K562 (cell line): ENCODE measurements around the gene ARHGEF33. TPM values are rescaled to one million over a fixed set of nuclear protein-coding genes. Genes with fewer than 3 reads are reported as not detected.

Source experiments
- ATAC-seq: fragments of 200-7000 bp; cut with Tn5 transposase; 3 replicates; pipeline ENCODE4 v1.9.1; 2020; ENCODE audit warnings: moderate library complexity
- BruUV-seq: library from RNA; stranded (reverse); fragments of 400-500 nt; replicated peaks from 2 replicates; lab custom pipeline; 2021; lab: Mats Ljungman, UMichigan
- CTCF ChIA-PET: fragments of 300-600 bp; formaldehyde crosslinking; extraction: SDS; loops from one replicate; lab custom pipeline; 2021; ENCODE audit warnings: low intra/inter-chr PET ratio; lab: Yijun Ruan, JAX
- POLR2A ChIA-PET: fragments of 300-600, 350-650 bp; sonication (Branson Sonifier 250); formaldehyde crosslinking; extraction: SDS; loops from one replicate; lab custom pipeline; 2021; ENCODE audit warnings: antibody characterized with exemption, inconsistent platforms; lab: Yijun Ruan, JAX
- DNase-seq, 4 experiments: peaks; one replicate each; pipeline versions ENCODE4 v3.0.0 to v3.0.0-alpha.2; 2011 to 2018; ENCODE audit warnings: low spot score in 3 of 4, mixed read lengths in 3 of 4; ENCODE audit errors: extremely low read depth in 1 of 4
- FAIRE-seq: peaks from 2 replicates; lab custom pipeline; 2011; peaks lifted over from hg19 to GRCh38; lab: Jason Lieb, UNC
- H2AFZ ChIP-seq: 2 replicates; pipeline ENCODE4 v1.6.0; 2011; ENCODE audit warnings: low read depth, low read length, control low read depth, inconsistent platforms
- H3K27ac ChIP-seq: fragments of 200-600 bp; 3 replicates; pipeline ENCODE4 v1.8.0; 2011; ENCODE audit warnings: low read depth, mild to moderate bottlenecking, control low read depth, inconsistent platforms, low read length, moderate library complexity, mixed read lengths; ENCODE audit errors: extremely low read depth
- H3K27me3 ChIP-seq, 2 experiments: fragments of 300-600 bp in 1 of 2; 2 replicates in 1 of 2; 3 replicates in 1 of 2; pipeline versions ENCODE4 v1.6.0 to v1.8.0; 2011; ENCODE audit warnings: inconsistent platforms in 2 of 2, low read length in 2 of 2, mild to moderate bottlenecking in 1 of 2, mixed read lengths in 1 of 2, moderate library complexity in 1 of 2; ENCODE audit not compliant: control insufficient read depth in 2 of 2, insufficient read depth in 2 of 2
- H3K36me3 ChIP-seq: fragments of 300-600 bp; 3 replicates; pipeline ENCODE4 v1.8.0; 2011; ENCODE audit warnings: mild to moderate bottlenecking, low read length, inconsistent platforms; ENCODE audit not compliant: control insufficient read depth, insufficient read depth
- H3K4me1 ChIP-seq, 2 experiments: fragments of 200-600 bp in 1 of 2; replicated peaks in 1 of 2; 2 replicates in 1 of 2; 3 replicates in 1 of 2; pipeline versions ENCODE4 v1.5.1 to v1.8.0; 2011; ENCODE audit warnings: inconsistent platforms in 2 of 2, low read length in 2 of 2, mild to moderate bottlenecking in 1 of 2, mixed read lengths in 1 of 2, moderate library complexity in 1 of 2; ENCODE audit not compliant: control insufficient read depth in 2 of 2, insufficient read depth in 2 of 2
- H3K4me2 ChIP-seq: 2 replicates; pipeline ENCODE4 v1.6.1; 2011; ENCODE audit warnings: low read length, control low read depth, inconsistent platforms, mixed read lengths; ENCODE audit not compliant: insufficient read depth
- H3K4me3 ChIP-seq: fragments of 200-600 bp; sonication (generic), shearing (Covaris generic); 2 replicates; pipeline ENCODE4 v1.5.1; 2016; ENCODE audit warnings: control low read depth, inconsistent platforms
- H3K79me2 ChIP-seq: fragments of 200-600 bp; 3 replicates; pipeline ENCODE4 v1.8.0; 2011; ENCODE audit warnings: low read length, inconsistent platforms; ENCODE audit not compliant: control insufficient read depth, insufficient read depth
- H3K9ac ChIP-seq, 2 experiments: 2 replicates each; pipeline versions ENCODE4 v1.6.0 to v1.6.1; 2011; ENCODE audit warnings: low read depth in 2 of 2, low read length in 2 of 2, control low read depth in 1 of 2, inconsistent platforms in 1 of 2, mild to moderate bottlenecking in 1 of 2, mixed read lengths in 1 of 2; ENCODE audit not compliant: insufficient read depth in 1 of 2
- H3K9me1 ChIP-seq: one replicate; pipeline ENCODE4 v1.6.0; 2011; ENCODE audit warnings: inconsistent platforms, mild to moderate bottlenecking, low read length, moderate library complexity; ENCODE audit not compliant: control insufficient read depth, insufficient read depth
- H3K9me3 ChIP-seq: replicated peaks from 2 replicates; pipeline ENCODE4 v1.5.1; 2011; ENCODE audit warnings: low read depth, low read length, inconsistent platforms; ENCODE audit not compliant: control insufficient read depth, insufficient read depth
- H4K20me1 ChIP-seq: replicated peaks from 2 replicates; pipeline ENCODE4 v1.6.1; 2011; ENCODE audit warnings: low read length, inconsistent platforms, mixed read lengths; ENCODE audit not compliant: control insufficient read depth, insufficient read depth
- BMI1 ChIP-seq: fragments of 150-350 bp; IDR thresholded peaks from 2 replicates; pipeline ENCODE4 v1.6.1; 2014; ENCODE audit warnings: low read length
- BRF2 ChIP-seq: IDR thresholded peaks from 3 replicates; pipeline ENCODE4 v1.6.1; 2011; ENCODE audit warnings: borderline replicate concordance, mild to moderate bottlenecking; ENCODE audit not compliant: insufficient read length, insufficient read depth
- KAT8 ChIP-seq: fragments of 450-650 bp; IDR thresholded peaks from 2 replicates; pipeline ENCODE4 v1.6.1; 2016; ENCODE audit warnings: low read depth, mild to moderate bottlenecking
- NCOA2 ChIP-seq, 2 experiments: fragments of 450-650 bp; IDR thresholded peaks; 2 replicates each; pipeline ENCODE4 v1.6.1; 2018; ENCODE audit warnings: mild to moderate bottlenecking in 2 of 2, moderate library complexity in 1 of 2; ENCODE audit not compliant: partially characterized antibody in 2 of 2
- PML ChIP-seq: IDR thresholded peaks from 2 replicates; pipeline ENCODE4 v1.6.1; 2012; ENCODE audit warnings: low read length, inconsistent platforms
- PTRF ChIP-seq: fragments of 450-650 bp; IDR thresholded peaks from 2 replicates; pipeline ENCODE4 v1.6.1; 2016; ENCODE audit warnings: mild to moderate bottlenecking, missing genetic modification characterization, missing compliant biosample characterization
- RAD21 ChIP-seq, 2 experiments: fragments of 250-450 bp in 1 of 2; fragments of 450-650 bp in 1 of 2; sonication (Bioruptor Pico) in 1 of 2; formaldehyde crosslinking in 1 of 2; IDR thresholded peaks in 1 of 2; conservative IDR thresholded peaks in 1 of 2; 2 replicates each; pipeline versions ENCODE4 v1.4.0 to v1.8.0; 2020 to 2022; ENCODE audit warnings: mild to moderate bottlenecking in 2 of 2, moderate library complexity in 1 of 2
- RNF2 ChIP-seq: sonication (generic); IDR thresholded peaks from 2 replicates; pipeline ENCODE4 v1.6.1; 2016
- RREB1 ChIP-seq: fragments of 250-450 bp; sonication (Bioruptor Pico); IDR thresholded peaks from 2 replicates; pipeline ENCODE4 v1.4.0; 2020
- USF2 ChIP-seq: sonication (generic); formaldehyde crosslinking; IDR thresholded peaks from 2 replicates; pipeline ENCODE4 v1.5.0; 2020; ENCODE audit warnings: missing genetic modification reagents
- YBX1 ChIP-seq: fragments of 450-650 bp; IDR thresholded peaks from 2 replicates; pipeline ENCODE4 v1.7.1; 2016; ENCODE audit warnings: mild to moderate bottlenecking
- ZEB2 ChIP-seq: fragments of 450-650 bp; IDR thresholded peaks from 2 replicates; pipeline ENCODE4 v1.6.1; 2016
- ZNF561 ChIP-seq: fragments of 450-650 bp; formaldehyde crosslinking; conservative IDR thresholded peaks from 2 replicates; pipeline ENCODE4 v1.4.0; 2020; ENCODE audit warnings: mild to moderate bottlenecking, moderate library complexity
- ZNF780A ChIP-seq: fragments of 250-450 bp; sonication (Bioruptor Pico); IDR thresholded peaks from 2 replicates; pipeline ENCODE4 v1.5.0; 2021; ENCODE audit warnings: mild to moderate bottlenecking
- WGBS: fragments of 100-300 bp; shearing (Covaris generic); methylation state at CpG from one replicate; pipeline ENCODE4 v1.1.6; 2016; ENCODE audit warnings: low coverage, mixed read lengths; ENCODE audit not compliant: insufficient coverage; ENCODE audit errors: missing lambda C conversion rate; 5-methylcytosine and 5-hydroxymethylcytosine counted together
- in situ Hi-C: fragments of 300-500 bp; cut with MboI; formaldehyde crosslinking; loops from 4 replicates; pipeline ENCODE4 v1.15.0; 2018; ENCODE audit warnings: inconsistent platforms, mixed read lengths
- intact Hi-C: fragments of 100-400 bp; cut with micrococcal nuclease; formaldehyde crosslinking; loops from 2 replicates; pipeline ENCODE4 v1.14.2; 2022
- polyA plus RNA-seq, 8 experiments: library from polyadenylated mRNA; depleted of rRNA in 4 of 8; stranded (reverse) in 5 of 8; unstranded in 3 of 8; fragments of >200 nt; fragmentation: Nextera tagmentation in 2 of 8; fragmentation: Illumina TruSeq in 1 of 8; extraction: Ambion mirVana in 2 of 8; extraction: Trizol in 1 of 8; gene quantifications; 2 replicates each; pipeline versions ENCODE4 v1.2.1 to v1.2.3, GENCODE V29; 2011 to 2014; ENCODE audit warnings: inconsistent platforms in 1 of 8, missing spikeins in 1 of 8
- total RNA-seq, 7 experiments: library from RNA; depleted of rRNA in 6 of 7; stranded (reverse); fragments of >200 nt in 6 of 7; fragmentation: Illumina TruSeq in 2 of 7; extraction: Trizol in 2 of 7; gene quantifications; 2 replicates each; pipeline versions ENCODE4 v1.2.1 to v1.2.3, GENCODE V29; 2011 to 2021; ENCODE audit warnings: low replicate concordance in 1 of 7
- TF ChIP-seq, protein P1 (sequence below): fragments of 450-650 bp; conservative IDR thresholded peaks from 2 replicates; pipeline ENCODE4 v1.6.1; 2016; ENCODE audit warnings: missing genetic modification characterization, low read depth, mild to moderate bottlenecking, control low read depth, missing compliant biosample characterization

The ARHGEF33 gene
- total and polyA plus RNA-seq, 9 of the 15 experiments (the other 6 are each of a cell fraction or from before 2014, with no cell fraction given) = 0.01 to 0.08 (median 0.03) TPM; not detected in 5

GRCh38 chr2:38911191-38911590 is 21.5 kb downstream of the ARHGEF33 start:
- ATAC-seq (no peak), DNase-seq (no peak), FAIRE-seq (no peak)
- Histone ChIP-seq H3K4me1 (no peaks in the 10 kb centered on the region), H3K4me3 (no peak overlapping the region), H3K4me2 (no peak overlapping the region), H3K27ac (no peak overlapping the region), H3K9me3 (no peaks in the 10 kb centered on the region), H2AFZ (peak overlapping the region; percentile 16), H4K20me1 (no peaks in the 10 kb centered on the region), H3K36me3 (no peaks in the 10 kb centered on the region), H3K27me3 (no peaks in the 10 kb centered on the region), H3K9me1 (no peaks in the 10 kb centered on the region), H3K79me2 (no peaks in the 10 kb centered on the region), H3K9ac (no peak overlapping the region)
- in situ Hi-C loops (no loop called here), intact Hi-C loops (loop anchor here (5.0 kb wide), 1 partner anchor 64 kb away; no protein-coding TSS in a partner anchor)
- WGBS = 36% methylated on average over 1 of the region's 1 CpG
- no TSS peak for BruUV-seq
- ChIA-PET CTCF (no interaction called here), POLR2A (interaction anchor here (1.1 to 1.3 kb wide), 2 partner anchors 8 to 15 kb away, joined by 3 to 4 read pairs; no protein-coding TSS in a partner anchor)
- TF ChIP-seq, protein P1, sequence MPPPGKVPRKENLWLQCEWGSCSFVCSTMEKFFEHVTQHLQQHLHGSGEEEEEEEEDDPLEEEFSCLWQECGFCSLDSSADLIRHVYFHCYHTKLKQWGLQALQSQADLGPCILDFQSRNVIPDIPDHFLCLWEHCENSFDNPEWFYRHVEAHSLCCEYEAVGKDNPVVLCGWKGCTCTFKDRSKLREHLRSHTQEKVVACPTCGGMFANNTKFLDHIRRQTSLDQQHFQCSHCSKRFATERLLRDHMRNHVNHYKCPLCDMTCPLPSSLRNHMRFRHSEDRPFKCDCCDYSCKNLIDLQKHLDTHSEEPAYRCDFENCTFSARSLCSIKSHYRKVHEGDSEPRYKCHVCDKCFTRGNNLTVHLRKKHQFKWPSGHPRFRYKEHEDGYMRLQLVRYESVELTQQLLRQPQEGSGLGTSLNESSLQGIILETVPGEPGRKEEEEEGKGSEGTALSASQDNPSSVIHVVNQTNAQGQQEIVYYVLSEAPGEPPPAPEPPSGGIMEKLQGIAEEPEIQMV (tag) = no peak
- TF ChIP-seq NCOA2 (IDR thresholded peaks at IDR 0.05; ENCODE audit: partially characterized antibody in 2 of 2) = no peak
- no peak for TF ChIP-seq KAT8
- TF ChIP-seq ZNF780A (CRISPR knock-in tag) = no peak
- no peak for TF ChIP-seq PTRF (tag)
- TF ChIP-seq PML = no peak
- no peak for TF ChIP-seq RREB1
- TF ChIP-seq RNF2 = no peak
- TF ChIP-seq ZNF561 (CRISPR knock-in tag) = no peak
- TF ChIP-seq USF2 (CRISPR knock-in tag) = no peak
- TF ChIP-seq ZEB2 = no peak
- no peak for TF ChIP-seq BMI1
- no peak for TF ChIP-seq YBX1
- TF ChIP-seq BRF2 = no peak
- no peak for TF ChIP-seq RAD21 (CRISPR knock-in tag; conservative IDR thresholded peaks at IDR 0.05 in 1 of 2, IDR thresholded peaks at IDR 0.05 in 1 of 2)
